NCI-H2029 treated with DMSO at 0.1 percent for 48 hours (cell line): Measurements from ENCODE around the gene MKI67.
"Not testable (repeated sequence)": the region's sequence is repeated elsewhere in the genome, so short reads cannot be mapped to it uniquely, and the experiment has no call there.

ENCODE experiments used
- DNase-seq: peaks from one replicate; lab custom pipeline; 2025; lab: John Stamatoyannopoulos, UW

Gene MKI67, protein sequence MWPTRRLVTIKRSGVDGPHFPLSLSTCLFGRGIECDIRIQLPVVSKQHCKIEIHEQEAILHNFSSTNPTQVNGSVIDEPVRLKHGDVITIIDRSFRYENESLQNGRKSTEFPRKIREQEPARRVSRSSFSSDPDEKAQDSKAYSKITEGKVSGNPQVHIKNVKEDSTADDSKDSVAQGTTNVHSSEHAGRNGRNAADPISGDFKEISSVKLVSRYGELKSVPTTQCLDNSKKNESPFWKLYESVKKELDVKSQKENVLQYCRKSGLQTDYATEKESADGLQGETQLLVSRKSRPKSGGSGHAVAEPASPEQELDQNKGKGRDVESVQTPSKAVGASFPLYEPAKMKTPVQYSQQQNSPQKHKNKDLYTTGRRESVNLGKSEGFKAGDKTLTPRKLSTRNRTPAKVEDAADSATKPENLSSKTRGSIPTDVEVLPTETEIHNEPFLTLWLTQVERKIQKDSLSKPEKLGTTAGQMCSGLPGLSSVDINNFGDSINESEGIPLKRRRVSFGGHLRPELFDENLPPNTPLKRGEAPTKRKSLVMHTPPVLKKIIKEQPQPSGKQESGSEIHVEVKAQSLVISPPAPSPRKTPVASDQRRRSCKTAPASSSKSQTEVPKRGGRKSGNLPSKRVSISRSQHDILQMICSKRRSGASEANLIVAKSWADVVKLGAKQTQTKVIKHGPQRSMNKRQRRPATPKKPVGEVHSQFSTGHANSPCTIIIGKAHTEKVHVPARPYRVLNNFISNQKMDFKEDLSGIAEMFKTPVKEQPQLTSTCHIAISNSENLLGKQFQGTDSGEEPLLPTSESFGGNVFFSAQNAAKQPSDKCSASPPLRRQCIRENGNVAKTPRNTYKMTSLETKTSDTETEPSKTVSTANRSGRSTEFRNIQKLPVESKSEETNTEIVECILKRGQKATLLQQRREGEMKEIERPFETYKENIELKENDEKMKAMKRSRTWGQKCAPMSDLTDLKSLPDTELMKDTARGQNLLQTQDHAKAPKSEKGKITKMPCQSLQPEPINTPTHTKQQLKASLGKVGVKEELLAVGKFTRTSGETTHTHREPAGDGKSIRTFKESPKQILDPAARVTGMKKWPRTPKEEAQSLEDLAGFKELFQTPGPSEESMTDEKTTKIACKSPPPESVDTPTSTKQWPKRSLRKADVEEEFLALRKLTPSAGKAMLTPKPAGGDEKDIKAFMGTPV (N-terminal part only)

DNA sequence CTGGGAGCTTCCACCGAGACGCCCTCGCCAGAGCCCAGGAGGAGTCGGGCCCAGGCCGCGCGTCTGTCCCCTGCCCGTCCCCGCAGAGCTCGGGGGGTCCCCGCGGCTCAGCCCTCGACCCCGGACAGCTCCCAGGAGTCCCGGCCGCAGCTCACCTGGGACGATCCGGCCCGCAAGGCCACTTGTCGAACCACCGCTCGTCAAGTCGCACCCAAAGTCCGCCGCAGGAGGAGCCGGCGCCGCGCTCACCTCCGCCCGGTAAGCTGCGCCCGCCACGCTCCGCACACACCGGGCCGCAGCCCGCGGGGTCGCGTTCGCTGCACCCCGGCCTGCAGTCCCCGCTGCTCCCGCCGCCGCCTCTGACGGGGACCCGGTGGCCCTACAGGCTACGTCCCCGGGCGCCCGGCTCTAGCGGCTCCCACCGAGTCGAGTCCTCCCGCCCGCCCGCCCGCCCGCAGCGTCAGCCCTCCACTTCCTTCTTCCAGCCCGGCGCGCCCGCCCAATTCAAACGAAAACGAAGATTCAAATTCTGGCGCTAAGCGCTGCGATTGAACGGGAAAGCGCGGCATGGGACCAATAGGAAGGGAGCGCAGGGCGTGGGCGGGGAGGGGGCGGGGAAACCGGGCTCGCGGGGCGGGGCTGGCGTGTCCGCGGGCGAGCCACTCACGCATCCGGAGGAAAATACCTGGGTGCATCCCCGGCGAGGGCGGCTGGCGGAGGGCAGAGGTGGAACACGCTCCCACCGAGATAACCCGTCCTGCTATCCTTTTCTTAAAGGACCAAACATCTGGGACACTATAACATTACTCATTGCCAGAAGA lies at the start of gene MKI67:
TSS of gene MKI67 (minus strand) at position 480 of the 821 bp plus-strand sequence. CDS start 756 bp downstream, outside the sequence.
- peak; percentile 19 for DNase-seq

DNA sequence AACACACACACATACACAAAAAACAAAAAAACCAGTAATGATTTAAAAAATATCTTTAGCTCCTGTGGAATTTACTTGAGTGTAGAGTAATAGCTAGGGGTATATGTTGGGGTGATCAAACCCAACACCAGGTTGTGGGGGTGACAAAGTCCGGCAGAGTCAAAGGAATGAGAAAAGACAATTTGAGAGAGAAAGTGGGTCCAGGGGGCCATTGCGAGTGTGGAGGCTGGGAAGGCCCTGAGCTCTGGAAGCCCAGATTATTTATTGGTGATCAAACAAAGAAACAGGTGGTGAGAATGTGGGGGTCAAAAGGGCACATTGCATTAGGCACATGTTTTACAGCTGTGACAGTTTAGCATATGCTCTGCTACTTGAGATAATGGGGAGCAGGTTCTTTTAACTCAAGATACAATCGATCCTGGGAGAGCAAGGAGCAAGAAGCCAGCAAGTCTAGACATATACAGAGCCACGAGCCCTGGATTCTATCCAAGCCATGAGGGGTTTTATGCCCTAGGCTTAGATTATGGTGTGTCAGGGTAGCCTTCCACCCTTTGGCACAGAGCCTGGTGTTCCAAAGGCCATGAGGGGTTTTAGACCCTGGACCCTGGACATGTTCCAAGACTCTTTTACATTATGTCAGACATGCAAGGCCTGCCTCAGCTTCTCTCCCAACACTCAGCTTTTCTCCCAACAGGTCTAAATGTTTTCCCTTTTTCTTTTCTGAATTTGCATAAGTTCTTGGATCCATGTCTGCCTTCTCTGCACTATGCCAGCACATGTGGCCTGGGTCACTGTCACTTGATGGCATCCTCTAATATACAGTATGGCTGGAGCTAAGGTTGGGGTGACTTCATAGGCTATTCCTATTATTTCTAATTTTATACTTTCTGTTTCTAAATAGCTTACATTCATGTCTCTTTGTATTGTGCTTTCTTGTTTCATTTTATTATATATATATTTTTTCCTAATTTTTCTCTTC lies 48.6 kb upstream of the MKI67 start:
- no peak for DNase-seq

DNA sequence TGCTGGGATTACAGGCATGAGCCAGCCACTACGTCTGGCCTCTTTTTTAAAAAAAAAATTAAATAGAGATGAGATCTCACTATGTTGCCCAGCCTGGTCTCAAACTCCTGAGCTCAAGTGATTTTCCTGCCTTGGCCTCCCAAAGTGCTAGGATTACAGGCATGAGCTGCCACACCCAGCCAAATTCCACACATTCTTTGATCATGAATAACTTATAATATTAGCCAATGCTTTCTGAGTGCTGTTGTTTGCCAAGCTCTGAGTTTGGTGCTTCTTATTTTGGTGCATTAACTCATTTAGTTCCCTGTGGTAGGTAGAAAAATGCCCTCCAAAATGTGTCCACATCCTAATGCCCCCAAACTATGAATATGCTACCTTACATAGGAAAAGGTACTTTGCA lies 47.2 kb upstream of the MKI67 start:
- DNase-seq = no peak

DNA sequence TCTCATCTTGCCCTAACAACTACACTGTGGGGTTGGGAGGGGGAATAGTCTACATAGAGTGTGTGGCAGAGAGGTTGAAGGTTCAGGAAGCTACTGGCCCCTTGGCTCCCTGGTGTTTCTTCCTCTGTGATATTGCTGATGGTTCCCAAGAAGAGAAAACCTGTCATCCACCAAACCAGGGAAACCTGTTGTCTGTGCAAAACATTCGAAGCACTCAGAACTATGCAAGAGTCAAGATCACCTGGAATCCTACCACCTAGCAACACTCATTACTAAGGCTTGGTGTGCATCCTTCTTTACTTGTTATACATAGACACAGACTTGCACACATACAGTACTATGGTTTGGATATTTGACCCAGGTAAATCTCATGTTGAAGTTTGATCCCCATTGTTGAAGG lies 46.5 kb upstream of the MKI67 start:
- DNase-seq = no peak

DNA sequence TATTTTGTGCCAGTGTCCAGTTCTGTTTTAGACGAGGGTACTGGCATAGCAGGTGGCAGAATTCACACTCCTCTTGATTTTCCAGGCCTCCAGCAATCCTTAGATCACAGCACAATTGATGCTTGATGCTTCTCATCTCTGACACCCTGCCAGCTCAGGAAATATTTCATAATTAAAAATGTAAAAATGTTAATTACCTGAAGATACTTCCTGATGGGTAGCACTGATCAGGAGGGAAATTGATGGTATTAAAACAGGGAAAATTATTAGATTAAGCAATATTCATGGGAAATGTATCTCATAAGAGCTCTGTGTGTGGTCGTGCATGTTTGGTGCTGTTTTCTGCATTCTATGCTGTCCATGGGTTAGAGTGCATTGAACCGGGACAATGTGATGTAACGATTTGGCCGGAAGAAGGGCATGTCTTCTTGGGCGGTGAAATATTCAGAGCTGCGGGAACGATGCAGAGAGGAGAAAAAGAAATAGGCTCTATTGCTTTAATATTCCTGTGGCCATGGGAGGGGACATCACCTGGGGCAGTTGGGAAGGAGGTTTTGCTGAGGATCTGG lies 43.7 kb upstream of the MKI67 start:
- no peak for DNase-seq

DNA sequence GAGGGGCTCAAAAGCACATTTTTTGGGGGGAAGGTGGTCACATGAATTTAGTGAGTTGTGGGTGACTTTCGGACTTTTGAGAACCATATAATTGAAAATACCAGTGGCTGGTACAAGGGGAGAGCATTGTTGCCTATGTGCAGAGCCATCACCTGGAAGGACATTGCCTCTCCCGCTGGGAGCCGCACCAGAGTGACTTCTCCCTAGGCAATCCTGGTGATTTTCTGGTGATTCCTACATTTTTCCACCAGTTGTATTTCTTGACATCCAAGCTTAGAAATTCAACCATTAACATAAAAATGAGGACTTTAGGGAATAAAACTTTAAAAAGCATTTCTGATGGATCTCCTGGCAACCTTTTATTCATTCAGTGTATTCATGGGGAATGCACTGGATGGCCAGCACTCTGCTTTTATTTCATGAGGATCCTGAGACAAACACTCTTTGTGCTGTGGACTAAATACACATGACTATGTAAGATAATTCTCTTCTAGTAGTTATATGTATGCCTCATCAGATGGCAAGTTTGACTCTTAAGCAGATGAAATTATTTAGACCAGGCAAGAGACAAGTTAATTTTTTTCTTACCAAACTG lies 41.8 kb upstream of the MKI67 start:
- no peak for DNase-seq

DNA sequence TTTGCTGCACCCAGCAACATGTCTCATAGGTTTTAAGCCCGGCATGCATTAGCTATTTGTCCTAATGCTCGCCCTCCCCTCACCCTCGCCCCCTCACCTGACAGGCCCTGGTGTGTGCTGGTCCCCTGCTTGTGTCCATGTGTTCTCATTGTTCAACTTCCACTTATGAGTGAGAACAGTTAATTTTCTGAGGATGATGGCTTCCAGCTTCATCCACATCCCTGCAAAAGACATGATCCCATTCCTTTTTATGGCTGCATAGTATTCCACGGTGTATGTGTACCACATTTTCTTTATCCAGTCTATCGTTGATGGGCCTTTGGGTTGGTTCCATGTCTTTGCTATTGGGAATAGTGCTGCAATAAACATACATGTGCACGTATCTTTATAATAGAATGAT lies 40.9 kb upstream of the MKI67 start:
- DNase-seq = not testable (repeated sequence)

DNA sequence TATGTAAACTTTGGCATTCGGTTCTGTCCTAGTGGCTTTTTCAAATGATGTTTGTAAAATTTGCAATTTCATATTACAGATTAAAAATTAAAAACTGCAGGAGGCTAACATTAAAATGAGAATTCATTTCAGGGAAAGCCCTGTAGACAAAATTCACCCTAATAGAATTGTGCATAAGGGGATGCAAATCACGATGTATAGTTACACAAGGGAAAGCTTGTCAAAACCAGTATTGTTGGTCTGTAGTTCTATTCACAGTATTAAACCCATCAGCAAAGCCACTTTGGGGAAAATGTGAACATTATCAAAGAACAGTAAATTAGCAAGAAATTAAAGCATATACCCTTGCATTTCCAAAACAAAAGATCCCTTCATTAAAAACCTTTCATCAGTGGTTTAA lies 39.9 kb upstream of the MKI67 start:
- no peak for DNase-seq

DNA sequence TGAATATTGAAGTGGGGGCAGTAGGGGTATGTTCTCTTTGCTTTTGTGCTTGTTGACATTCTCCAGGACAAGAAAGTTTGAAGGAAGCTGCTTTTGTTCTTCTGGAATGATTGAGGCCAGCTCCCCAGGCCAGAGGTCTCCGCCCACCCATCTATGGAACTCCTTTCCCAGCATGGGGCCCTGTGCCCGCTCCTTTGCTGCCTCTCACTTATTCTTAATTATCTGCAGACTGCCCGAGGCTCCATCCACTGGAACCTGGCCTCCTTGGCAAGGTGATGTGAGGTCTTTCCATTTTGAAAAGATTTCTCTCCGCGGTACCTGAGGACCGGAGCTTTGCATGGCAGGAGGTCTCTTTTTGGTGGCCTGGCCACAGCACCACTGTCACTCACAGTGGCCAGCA lies 39.3 kb upstream of the MKI67 start:
- no peak for DNase-seq

DNA sequence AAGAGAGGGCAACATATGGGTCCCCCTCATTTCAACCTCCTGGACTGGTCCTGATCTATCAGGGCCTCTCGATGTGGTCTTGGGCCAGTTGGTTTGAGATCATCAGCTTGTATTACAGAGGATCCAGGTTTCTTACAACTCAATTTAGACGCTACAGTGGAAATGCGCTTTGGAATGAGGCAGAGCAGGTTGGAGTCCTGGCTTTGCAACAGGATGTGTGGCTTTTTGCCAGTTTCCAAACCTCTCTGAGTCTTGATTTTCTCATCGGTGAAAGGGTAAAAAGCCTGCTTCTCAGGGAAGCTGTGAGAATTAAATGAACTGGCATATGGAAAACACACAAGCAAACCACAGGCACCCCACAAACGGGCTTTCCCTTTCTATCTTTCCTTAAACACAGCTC lies 37.5 kb upstream of the MKI67 start:
- no peak for DNase-seq

DNA sequence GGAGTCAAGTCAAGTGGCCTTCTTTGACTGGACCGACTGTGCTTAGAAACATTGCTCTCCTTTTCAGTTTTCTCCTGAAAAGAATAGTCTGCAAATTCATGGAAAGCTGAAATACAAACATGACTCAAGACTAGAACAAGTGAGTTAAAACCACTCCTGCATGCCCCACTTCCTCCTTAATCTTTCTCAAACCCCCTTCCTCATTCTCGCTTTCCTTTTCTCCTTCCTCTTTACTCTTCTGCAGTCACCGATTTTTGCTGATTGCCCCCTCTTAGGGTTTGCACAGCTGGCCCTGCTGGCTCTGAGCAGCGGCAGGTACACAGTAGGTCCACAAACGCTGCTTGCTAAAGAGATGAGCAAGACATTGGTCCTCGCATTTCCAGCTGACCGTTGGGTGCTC lies 34.8 kb upstream of the MKI67 start:
- DNase-seq = no peak

DNA sequence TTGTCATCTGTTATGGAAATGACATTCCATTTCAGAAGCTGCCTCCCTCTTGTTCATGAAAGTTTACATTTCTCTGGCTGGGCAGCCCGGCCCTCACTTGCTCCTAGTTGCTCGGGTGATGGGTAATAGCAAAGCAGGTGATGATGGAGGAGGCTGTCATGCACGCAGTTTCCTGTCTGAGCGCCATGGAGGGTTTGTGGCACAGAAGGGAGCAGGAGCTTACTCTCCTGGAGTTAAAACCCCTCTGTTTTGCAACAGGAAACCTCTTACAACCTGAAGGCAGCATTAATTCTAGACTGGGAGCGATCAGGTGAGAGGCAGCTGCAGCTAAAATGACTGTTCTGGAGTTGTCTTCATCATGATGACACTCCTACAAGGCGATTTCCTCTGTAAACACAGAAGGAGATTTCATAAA lies 34.1 kb upstream of the MKI67 start:
- DNase-seq = no peak

DNA sequence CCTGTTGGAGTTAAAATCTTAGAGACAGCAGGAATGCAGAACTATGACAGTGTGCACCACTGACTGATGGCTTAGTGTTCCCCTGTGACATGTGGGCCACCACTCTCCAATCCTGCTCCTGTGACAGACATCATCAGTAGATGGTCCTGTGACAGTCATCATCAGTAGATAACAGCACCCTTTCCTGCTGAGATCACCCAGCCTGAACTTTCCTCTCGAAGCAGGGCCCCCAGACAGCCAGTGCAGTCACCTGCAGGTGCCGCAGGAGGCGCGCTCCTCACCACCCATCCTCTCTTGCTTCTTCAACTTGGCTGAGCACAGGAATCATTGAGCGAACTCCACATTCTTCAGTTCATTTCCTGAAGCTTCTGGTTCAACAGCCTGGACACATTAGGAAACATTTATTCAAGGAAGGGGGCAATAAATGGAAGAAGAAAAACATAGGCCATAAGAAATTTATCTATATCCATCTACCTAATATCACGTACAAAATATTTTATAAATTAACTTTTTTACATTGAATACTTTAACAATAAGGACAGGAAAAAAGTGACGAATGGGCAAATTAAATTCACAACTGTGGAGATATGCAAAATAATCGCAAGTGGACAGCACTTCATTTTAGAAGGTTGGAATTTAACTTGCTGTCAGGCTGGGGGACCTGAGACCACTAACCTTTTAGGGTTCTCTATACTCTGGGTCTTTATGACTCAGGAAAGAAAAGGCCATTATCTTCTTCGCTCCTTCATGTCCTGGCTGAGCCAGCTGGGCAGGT lies 32.0 kb upstream of the MKI67 start:
- DNase-seq = no peak

DNA sequence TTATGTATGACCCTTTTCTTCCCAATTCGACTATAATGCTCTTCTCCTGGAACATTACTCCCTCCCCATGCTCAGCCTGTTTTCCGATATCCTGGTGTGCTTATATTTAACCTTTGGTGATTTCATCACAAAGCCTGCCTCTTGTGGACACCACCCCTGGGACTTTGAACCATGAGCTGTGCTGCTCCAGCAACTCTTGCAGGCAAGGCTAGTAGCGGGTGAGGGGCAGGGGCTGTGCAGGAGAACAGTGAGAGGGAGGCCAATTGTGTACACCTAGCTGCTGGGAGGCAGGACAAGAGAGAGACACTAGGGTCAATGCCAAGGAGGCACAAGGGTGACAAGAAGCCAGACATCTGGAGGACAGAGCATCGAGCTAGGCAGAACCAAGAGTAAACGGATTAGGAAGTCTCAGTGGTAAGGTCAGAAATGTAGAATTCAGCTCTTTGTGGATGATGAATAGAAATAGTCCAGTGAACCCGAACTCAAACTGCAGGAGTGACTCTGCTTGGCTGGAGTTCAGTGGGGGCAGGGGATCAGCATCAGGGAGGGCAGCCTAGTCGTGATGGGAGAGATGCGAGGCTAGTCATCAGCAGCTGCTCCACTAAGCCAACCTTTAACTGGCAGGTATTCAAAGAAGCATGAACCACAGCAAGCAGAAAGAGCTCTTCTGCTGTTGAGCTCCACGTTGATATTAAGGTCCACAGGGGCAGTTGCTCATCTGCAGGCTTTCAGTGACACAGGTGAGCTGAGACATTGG lies 31.0 kb upstream of the MKI67 start:
- no peak for DNase-seq

DNA sequence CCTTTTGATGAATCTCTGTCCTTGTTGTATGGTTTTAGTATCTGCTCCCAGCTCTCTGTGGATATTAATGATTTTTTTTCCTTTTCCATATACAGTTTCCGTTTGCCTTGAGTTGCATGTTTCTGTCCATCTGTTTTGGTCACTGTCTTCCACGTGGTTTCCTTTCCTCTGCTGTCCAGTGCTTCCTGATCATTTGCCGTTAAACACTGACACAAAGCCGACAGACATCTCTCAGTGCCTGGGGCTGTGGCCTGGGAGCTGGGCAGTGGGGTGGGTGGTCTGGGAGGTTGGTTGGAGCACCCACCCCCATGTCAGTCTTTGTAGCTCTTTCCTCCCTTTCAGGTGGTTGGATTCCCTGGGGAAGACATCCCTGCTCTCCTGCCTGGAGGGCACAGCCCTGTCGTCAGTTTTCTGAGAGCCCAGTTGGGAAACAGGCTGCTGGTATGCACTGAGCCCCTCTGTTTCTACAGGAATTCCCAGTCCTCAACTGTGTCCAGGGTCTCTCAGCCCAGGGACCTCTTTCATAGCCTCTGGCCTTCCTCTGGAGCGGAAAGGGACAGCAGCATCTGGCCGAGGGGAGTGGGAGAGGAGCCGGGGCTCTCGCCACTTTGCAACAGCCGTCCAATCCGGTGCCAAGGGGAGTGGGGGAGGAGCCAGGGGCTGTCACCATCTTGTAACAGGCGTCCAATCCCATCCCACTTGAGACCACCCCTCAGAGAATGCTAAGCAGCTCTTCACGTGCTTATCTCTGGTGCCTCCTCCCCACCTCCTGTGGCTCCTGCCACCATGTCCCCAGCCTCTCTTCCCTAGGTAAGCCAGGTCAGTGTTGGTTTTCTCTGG lies 26.7 kb upstream of the MKI67 start:
- DNase-seq = no peak

DNA sequence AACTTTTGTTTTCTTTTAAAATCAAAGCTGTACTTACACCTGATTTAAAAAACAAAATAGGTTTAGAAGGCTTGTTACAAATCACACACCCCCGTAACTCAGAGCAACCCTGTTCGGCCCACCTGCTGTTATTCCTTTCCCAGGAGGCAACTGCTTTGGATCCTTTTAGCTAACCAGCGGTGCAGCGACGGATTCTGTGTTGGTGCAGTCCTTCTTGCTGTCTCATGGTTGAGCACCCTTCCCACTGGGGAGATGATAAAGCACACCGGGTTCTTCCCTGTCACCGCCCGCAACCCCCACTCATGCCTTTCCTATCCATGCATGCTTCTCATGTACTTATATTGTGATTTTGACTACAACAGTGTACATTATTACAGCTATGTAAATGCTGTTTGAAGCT lies 24.8 kb upstream of the MKI67 start:
- DNase-seq = no peak

DNA sequence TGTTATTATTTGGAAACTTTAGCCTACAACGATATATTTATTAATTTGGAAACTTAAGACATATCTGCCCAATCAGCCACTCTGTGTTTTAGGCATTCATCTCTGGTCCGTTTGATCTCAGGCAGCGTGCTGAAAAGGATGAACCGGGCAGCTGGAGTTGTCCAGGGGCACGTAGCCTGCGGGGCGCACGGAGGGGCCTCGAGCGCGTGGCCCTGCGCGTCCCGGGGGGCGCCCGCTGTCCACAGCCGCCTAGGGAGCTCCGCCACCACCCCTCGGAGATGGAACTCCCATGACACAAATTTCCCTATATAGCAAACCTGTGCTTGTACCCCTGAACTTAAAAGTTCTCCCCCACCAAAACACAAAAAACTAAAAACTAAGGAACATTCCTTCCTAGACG lies 24.3 kb upstream of the MKI67 start:
- DNase-seq = no peak
